T-helper 2 cell (primary cell): ENCODE results near the gene CYFIP1.
"Not testable (repeated sequence)": the region's sequence is repeated elsewhere in the genome, so short reads cannot be mapped to it uniquely, and the experiment has no call there.

Source experiments
- DNase-seq, 5 experiments: peaks; one replicate each; pipeline versions ENCODE4 v3.0.0 to v3.0.0-alpha.2; 2012 to 2022
- total RNA-seq, 2 donors: gene quantifications; one replicate each; lab custom pipeline; 2026; lab: John Stamatoyannopoulos, UW

Gene CYFIP1
- 8.0 to 13.1 reads per million in 2 donors for total RNA-seq

GRCh38 chr15:22980189-22981050 is at the start of gene CYFIP1:
Gene CYFIP1 (minus strand): TSS chr15:22980368. CDS start chr15:22947285, 33,083 bp downstream.
- peak in 1 of 5 experiments; percentile 3 for DNase-seq

DNA sequence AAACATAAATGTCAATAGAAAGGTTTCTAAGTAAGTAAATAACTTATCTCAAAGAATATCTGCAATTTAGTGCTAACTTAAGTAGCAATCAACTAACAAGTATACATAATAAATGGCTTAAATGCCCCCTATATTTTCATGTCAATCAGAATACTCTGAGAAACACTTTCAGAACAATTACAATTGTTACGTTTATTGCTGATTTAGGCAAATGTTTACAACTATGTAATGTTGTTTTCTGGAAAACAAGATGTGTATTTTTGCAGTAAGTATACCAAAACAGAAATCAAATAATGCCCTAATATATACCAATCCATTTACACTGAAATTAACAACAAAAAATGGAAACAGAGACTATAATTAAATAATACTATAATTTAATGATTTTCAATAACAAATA is 46.0 kb upstream of the CYFIP1 start:
- DNase-seq: no peak

DNA sequence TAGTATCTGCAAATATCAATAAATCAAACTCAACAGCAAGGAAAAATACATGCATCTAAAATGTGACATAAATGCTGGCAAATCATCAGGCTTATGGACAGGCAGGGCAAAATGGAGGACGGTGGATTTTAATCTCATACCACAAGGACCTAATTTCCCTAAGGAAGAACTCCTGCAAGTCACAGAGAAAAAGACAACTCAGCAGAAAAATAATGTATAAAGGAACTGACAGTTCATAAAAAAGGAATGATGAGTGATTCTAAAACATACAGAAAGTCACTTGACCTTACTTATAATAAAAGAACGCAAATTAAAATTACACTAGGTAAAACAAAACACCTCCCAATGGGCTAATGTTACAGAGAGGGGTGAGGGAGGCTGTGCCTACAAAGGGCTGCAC is 42.0 kb upstream of the CYFIP1 start:
- no peak for DNase-seq

DNA sequence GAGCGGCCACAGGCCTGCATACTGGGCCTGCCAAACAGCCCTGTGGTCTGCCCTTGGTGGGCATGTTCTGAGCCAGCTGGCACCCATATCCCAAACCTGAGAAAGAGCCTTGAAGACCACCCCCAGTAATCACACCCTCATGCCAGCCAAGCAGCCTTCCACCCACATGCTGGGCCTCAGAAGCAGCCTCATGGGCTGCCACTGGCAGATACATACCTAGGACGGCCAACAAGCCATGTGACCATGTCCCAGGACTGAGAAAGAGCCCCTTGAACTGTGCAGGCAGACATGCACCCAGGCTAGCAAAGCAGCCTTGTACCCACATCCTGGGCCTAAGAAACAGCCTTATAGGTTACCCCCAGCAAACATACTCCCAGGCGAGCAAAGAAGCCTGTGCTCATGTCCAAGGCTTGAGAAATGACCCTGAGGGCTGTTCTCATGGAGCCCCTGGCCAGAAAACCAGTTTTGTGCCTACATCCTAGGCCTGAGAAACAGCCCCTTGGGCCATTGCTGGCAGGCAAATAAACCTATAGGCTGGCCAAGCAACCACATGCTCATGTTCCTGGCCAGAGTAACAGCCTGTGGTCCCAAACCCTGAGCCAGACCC is 34.3 kb upstream of the CYFIP1 start:
- DNase-seq: no peak

- DNase-seq: no peak
These were observed 33.5 kb upstream of the CYFIP1 start for GRCh38 chr15:23013681-23014080.

DNA sequence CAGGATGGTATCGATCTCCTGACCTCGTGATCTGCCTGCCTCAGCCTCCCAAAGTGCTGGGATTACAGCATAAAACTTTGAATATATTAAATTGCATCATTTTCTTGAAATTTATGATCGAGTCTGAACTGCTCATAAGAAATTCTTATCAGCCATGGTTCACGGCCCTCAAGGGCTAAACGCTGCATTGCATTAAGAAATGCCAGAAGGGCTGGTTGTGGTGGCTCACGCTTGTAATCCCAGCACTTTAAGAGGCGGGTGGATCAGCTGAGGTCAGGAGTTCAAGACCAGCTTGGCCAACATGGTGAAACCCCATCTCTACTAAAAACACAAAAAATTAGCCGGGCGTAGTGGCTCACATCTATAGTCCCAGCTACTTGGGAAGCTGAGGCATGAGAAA is 32.4 kb upstream of the CYFIP1 start:
- DNase-seq: not testable (repeated sequence)

GRCh38 chr15:23003736-23004135 is 23.6 kb upstream of the CYFIP1 start:
- DNase-seq: no peak

GRCh38 chr15:23002920-23003319 is 22.8 kb upstream of the CYFIP1 start:
- no peak for DNase-seq

- DNase-seq: no peak
These were observed 15.6 kb upstream of the CYFIP1 start for GRCh38 chr15:22995795-22996194.

GRCh38 chr15:22992024-22992326 is 11.8 kb upstream of the CYFIP1 start:
- no peak for DNase-seq

DNA sequence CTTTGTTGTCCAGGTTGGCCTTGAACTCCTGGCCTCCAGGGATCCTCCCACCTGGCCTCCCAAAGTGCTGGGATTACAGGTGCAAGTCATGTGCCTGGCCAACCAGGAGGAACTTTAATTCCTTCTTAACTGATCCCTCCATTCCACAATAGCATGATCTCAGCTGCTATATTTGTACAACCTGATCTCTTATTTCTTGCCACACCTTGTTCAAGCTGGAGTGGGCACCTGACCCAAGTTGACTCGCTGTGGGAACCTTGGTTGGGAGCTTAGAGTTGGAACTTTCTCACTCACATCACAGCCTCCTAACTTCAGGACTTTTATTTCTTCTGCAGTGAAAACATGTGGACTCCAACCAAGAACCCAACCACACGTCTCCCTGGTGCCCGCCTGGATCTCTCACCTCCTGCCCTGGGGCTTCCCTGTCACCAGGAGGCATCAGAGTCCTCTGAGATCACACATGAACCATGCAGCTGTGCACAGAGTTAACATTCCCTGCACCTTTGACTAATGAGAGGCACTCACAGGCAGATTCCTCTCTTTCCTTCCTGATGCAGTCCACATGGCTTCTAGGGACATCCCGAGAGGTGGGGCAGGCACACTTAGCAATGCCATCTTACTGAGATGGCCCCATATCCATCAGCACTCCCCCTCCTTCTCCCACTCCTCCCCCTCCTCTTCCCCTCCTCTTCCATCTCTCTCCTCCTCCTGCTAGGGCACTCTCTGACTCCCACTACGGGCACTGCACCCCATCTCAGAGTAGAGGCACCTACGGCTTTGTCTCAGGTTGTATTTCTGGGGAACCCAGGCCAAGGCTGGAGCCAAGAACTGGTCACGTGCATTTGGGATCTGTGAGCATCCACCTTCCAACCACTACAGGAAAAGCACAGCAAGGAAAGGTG is 9.7 kb upstream of the CYFIP1 start:
- no peak for DNase-seq

DNA sequence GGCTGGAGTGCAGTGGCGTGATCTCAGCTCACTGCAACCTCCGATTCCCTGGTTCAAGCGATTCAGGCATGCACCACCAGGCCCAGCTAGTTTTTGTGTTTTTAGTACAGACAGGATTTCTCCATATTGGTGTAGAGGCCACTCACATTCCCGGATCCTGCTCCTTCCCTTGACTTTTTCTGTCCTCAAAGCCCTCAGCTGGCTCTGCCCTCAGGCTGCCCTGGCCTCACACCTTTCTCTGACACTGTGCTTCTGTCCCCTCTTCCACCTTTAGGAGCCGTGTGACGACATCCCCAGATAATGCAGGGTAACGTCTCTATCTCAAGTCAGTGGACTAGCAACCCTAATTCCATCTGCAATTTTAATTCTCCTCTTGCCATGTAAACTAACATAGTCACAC is 8.6 kb upstream of the CYFIP1 start:
- DNase-seq: no peak

GRCh38 chr15:22981931-22982330 is 1.8 kb upstream of the CYFIP1 start:
- not testable (repeated sequence) for DNase-seq

GRCh38 chr15:22981051-22981840 is 1.1 kb upstream of the CYFIP1 start:
- no peak for DNase-seq

DNA sequence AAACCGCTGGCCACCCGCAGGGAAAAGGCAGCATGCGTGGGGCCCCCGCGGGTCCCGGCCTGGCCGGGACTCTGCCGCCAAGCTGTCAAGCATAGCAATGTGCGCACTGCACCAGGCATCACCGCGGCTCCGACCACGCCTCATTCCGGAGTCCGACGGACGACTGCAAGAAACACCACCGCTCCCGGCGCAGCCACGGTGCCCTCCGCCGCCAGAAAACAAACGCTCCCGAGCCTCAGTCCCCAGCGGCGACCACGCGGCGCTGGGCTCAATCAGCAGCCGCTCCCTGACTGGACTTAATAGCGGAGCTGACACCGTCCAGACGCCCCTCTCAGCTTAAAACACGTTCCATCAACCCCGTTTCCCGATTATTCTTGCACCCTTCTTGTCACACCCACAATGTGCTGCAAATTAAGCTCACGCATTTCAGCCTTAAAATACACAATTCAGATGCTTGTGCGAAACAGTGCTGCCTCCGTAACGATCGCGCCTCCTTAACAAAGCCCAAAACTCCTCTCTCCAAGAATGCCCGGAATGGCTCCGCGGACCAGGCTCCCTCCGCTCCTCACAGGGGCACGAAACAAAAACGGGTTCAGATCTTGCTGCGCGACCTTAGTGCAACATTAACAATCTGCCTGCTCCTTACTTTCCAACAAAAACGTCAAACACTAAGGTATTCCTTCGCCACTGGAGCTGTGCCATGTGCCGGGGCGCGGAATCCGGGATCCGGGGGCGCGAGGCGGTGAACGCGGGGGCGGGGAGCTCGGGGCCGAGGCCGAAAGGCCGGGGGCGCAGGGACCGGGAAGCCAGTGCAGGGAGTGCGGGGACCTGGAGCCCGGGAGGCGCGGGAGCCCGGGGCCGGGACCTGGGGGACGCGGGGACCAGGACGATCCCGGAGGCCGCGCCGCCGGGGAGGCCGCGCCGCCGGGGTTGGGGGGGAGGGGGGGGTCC is 655 bp downstream of the CYFIP1 start:
- peak in 1 of 5 experiments; percentile 42 for DNase-seq

DNA sequence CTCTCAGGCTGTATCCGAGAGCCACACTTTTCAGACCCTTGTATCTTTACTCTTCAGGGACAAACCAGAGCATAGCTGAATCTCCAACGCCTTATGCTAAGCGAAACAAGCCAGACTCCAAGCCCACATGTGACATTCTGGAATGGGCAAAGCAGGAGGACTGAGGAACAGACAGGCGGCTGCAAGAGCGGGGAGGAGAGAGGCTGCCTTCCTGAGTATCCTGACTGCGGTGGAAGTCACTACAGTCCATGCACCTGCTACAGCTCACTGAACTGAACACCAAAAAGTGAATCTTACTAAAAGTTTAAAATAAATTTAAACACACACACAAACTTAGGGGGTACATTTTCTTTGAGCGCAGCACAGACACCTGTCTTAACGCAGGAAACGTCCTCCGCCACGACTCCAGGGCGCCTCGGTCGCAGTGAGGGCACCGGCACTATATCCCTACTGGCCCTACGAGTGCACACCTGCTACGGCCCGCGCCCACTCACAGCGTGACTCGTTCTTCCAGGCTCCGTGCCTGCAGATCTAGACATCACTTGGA is 1.4 kb downstream of the CYFIP1 start:
- DNase-seq: no peak

- DNase-seq: no peak
These were observed 5.4 kb downstream of the CYFIP1 start for GRCh38 chr15:22974745-22975144.

DNA sequence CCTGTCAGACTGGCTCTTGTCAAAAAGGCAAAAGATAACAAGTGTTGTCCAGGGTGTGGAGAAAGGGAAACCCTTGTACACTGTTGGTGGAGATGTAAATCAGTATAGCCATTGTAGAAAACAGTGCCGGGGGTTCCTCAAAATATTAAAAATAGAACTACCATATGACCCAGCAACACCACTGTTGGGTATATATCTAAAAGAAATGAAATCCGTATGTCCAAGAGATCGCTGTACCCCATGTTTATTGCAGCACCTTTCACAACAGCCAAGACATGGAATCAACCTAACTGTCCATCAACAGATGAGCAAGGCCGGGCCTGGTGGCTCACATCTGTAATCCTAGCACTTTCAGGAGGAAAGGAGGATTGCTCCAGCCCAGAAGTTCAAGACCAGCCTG is 6.2 kb downstream of the CYFIP1 start:
- no peak for DNase-seq

DNA sequence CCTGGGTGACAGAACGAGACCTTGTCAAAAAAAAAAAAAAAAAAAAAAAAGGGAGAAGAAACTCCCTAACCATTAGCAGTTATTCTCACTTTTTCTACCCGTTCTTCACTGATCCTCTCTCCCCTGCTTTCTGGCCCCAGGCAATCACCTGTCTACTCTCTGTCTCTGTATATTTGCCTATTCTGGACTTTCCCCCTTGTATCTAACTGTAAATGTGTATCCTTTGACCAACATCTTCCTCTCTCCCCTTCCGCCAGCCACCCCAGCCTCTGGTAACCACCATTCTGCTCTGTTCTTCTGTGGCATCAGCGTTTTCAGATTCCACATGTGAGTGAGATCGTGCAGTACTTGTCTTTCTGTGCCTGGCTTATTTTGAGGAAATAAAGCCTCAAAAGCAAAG is 6.9 kb downstream of the CYFIP1 start:
- DNase-seq: no peak

DNA sequence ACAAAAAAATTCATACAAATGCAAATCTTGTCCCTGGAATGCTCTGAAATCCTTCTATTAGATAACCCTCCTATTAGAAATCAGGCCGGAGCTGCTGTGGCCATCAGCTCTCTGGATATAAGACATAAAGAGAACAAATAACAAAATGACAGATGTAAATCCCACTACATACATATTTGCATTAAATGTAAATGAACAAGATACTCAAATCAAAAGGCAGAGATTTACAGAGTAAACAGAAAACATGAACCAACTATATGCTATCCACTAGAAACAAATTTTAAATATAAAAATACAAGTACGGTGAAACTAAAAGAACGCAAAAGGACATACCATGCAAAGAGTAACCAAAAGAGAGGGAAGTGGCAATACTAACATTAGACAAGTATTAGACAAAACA is 10.7 kb downstream of the CYFIP1 start:
- DNase-seq: no peak

DNA sequence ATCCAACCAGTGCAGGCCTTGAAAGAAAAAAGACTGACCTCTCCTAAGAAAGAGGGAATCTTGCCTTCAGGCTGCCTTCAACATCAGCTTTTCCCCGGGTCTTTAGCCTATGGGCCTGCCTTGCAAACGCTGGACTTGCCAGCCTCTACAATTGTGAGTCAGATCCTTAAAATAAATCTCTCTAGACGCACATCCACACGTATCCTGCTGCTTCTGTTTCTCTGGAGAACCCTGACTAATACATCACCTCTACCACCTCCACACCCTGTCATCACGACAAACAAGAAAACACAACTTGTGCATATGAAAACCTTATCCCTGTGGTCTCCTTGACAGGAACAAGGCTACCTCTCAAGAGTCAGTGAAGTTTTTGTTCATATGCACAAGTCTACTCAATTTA is 11.8 kb downstream of the CYFIP1 start:
- DNase-seq: no peak
